GM21737 (cell line): ENCODE results near the gene ITGB2.

Experiments used
- ATAC-seq: cut with Tn5 transposase; IDR thresholded peaks from one replicate; pipeline ENCODE4 v1.9.1; 2021; ENCODE audit warnings: mild to moderate bottlenecking, moderate library complexity; ENCODE audit not compliant: unreplicated experiment

ITGB2 gene

GRCh38 chr21:44898851-44899767 lies 21.6 kb downstream of the ITGB2 start:
- no peak for ATAC-seq

- no peak for ATAC-seq
These were observed 22.6 kb downstream of the ITGB2 start for GRCh38 chr21:44898011-44898488.

- no peak for ATAC-seq
These were observed 23.2 kb downstream of the ITGB2 start for GRCh38 chr21:44897326-44898010.

GRCh38 chr21:44896561-44897286 lies 24.0 kb downstream of the ITGB2 start:
- no peak for ATAC-seq

- ATAC-seq: no peak
These were observed 24.8 kb downstream of the ITGB2 start for GRCh38 chr21:44895859-44896258.

- no peak for ATAC-seq
These were observed 25.9 kb downstream of the ITGB2 start for GRCh38 chr21:44894687-44895302.

GRCh38 chr21:44893948-44894656 lies 26.6 kb downstream of the ITGB2 start:
- no peak for ATAC-seq

- ATAC-seq: no peak
These were observed 27.5 kb downstream of the ITGB2 start for GRCh38 chr21:44893278-44893556.

GRCh38 chr21:44892536-44893277 lies 28.0 kb downstream of the ITGB2 start:
- no peak for ATAC-seq

GRCh38 chr21:44892095-44892494 lies 28.6 kb downstream of the ITGB2 start:
- ATAC-seq: no peak

GRCh38 chr21:44891631-44892031 lies 29.1 kb downstream of the ITGB2 start:
- no peak for ATAC-seq

- no peak for ATAC-seq
These were observed 29.6 kb downstream of the ITGB2 start for GRCh38 chr21:44890961-44891541.

GRCh38 chr21:44890338-44890931 lies 30.3 kb downstream of the ITGB2 start:
- no peak for ATAC-seq

GRCh38 chr21:44889625-44890337 lies 30.9 kb downstream of the ITGB2 start:
- ATAC-seq: no peak

- no peak for ATAC-seq
These were observed 31.8 kb downstream of the ITGB2 start for GRCh38 chr21:44888581-44889550.

- no peak for ATAC-seq
These were observed 32.7 kb downstream of the ITGB2 start for GRCh38 chr21:44887807-44888580.
